Stimulated activated CD8-positive, alpha-beta memory T cell treated with anti-CD3 and anti-CD28 coated beads, Interleukin-4, amount 100 ng/mL, for 1 hour (primary cell): ENCODE data around the gene IFNG.
"Not testable (repeated sequence)": the region's sequence is repeated elsewhere in the genome, so short reads cannot be mapped to it uniquely, and the experiment has no call there.

ENCODE experiments used
- DNase-seq, 2 donors: peaks; one replicate each; pipeline ENCODE4 v3.0.0-alpha.2; 2020; ENCODE audit warnings: low read depth in 2 of 2, low spot score in 1 of 2

IFNG gene

GRCh38 chr12:68159681-68160304, at the start of gene IFNG:
TSS of gene IFNG (minus strand) at chr12:68159740. CDS start at chr12:68159615, 125 bp downstream.
- DNase-seq = no peak

- DNase-seq = not testable (repeated sequence)
Measured at GRCh38 chr12:68209048-68209728, 49.6 kb upstream of the IFNG start.

- no peak for DNase-seq
Measured at GRCh38 chr12:68207276-68207675, 47.7 kb upstream of the IFNG start.

GRCh38 chr12:68206446-68206845, 46.9 kb upstream of the IFNG start:
- DNase-seq = no peak

GRCh38 chr12:68203460-68203875, 43.9 kb upstream of the IFNG start:
- DNase-seq = no peak

GRCh38 chr12:68200854-68201253, 41.3 kb upstream of the IFNG start:
- DNase-seq = no peak

- DNase-seq = no peak
Measured at GRCh38 chr12:68199127-68199526, 39.6 kb upstream of the IFNG start.

GRCh38 chr12:68198507-68199086, 39.1 kb upstream of the IFNG start:
- no peak for DNase-seq

- no peak for DNase-seq
Measured at GRCh38 chr12:68190301-68190700, 30.8 kb upstream of the IFNG start.

GRCh38 chr12:68189821-68190242, 30.3 kb upstream of the IFNG start:
- DNase-seq = no peak

GRCh38 chr12:68185598-68185997, 26.1 kb upstream of the IFNG start:
- DNase-seq = no peak

- DNase-seq = no peak
Measured at GRCh38 chr12:68180792-68181744, 21.5 kb upstream of the IFNG start.

GRCh38 chr12:68178774-68179439, 19.4 kb upstream of the IFNG start:
- DNase-seq = no peak

GRCh38 chr12:68178184-68178583, 18.6 kb upstream of the IFNG start:
- no peak for DNase-seq

- no peak for DNase-seq
Measured at GRCh38 chr12:68177562-68177961, 18.0 kb upstream of the IFNG start.

- DNase-seq = no peak
Measured at GRCh38 chr12:68176257-68176656, 16.7 kb upstream of the IFNG start.

- no peak for DNase-seq
Measured at GRCh38 chr12:68175557-68176061, 16.1 kb upstream of the IFNG start.

- DNase-seq = not testable (repeated sequence)
Measured at GRCh38 chr12:68174761-68175160, 15.2 kb upstream of the IFNG start.

GRCh38 chr12:68173792-68174191, 14.3 kb upstream of the IFNG start:
- no peak for DNase-seq

GRCh38 chr12:68170726-68171125, 11.2 kb upstream of the IFNG start:
- DNase-seq = no peak
